H1 (cell line): Measurements from ENCODE around the gene CUL4A. TPM values are rescaled to one million over a fixed set of nuclear protein-coding genes. Genes with fewer than 3 reads are reported as not detected.
A peak's percentile ranks its signal among the peaks of the same experiment; 100 is the strongest.

Experiments
- CTCF ChIA-PET: fragments of 300-600 bp; sonication (Branson Sonifier 250); formaldehyde crosslinking; loops from one replicate; lab custom pipeline; 2021; ENCODE audit not compliant: partially characterized antibody; lab: Charles Lee
- POLR2A ChIA-PET: fragments of 300-600 bp; sonication (Branson Sonifier 250); formaldehyde crosslinking; loops from one replicate; lab custom pipeline; 2021; ENCODE audit warnings: inconsistent platforms; ENCODE audit not compliant: partially characterized antibody; lab: Charles Lee
- DNase-seq, 2 experiments: peaks; one replicate each; pipeline versions ENCODE4 v3.0.0 to v3.0.0-alpha.2; 2010 to 2022; ENCODE audit warnings: low spot score in 2 of 2, low read depth in 1 of 2, mixed read lengths in 1 of 2
- FAIRE-seq: peaks from 2 replicates; lab custom pipeline; 2011; peaks lifted over from hg19 to GRCh38; lab: Jason Lieb, UNC
- H2AFZ ChIP-seq: 2 replicates; pipeline ENCODE4 v1.8.1; 2012; ENCODE audit warnings: low read length, inconsistent platforms
- H2AK5ac ChIP-seq: 2 replicates; pipeline ENCODE4 v1.6.1; 2013; ENCODE audit warnings: low read depth, low read length
- H2BK120ac ChIP-seq: replicated peaks from 2 replicates; pipeline ENCODE3; 2013; ENCODE audit warnings: low read depth, low read length, inconsistent platforms
- H2BK12ac ChIP-seq: 2 replicates; pipeline ENCODE4 v1.6.1; 2013; ENCODE audit warnings: low read depth, low read length
- H2BK15ac ChIP-seq: 2 replicates; pipeline ENCODE4 v1.6.1; 2013; ENCODE audit warnings: low read length
- H2BK20ac ChIP-seq: 2 replicates; pipeline ENCODE4 v1.6.1; 2013; ENCODE audit warnings: low read length
- H2BK5ac ChIP-seq: 2 replicates; pipeline ENCODE4 v1.6.1; 2013; ENCODE audit warnings: low read depth, low read length
- H3K14ac ChIP-seq: 2 replicates; pipeline ENCODE4 v1.6.1; 2013; ENCODE audit warnings: inconsistent platforms; ENCODE audit not compliant: insufficient read length
- H3K18ac ChIP-seq: 2 replicates; pipeline ENCODE4 v1.6.1; 2013; ENCODE audit warnings: low read length; ENCODE audit errors: extremely low read depth
- H3K23ac ChIP-seq: 2 replicates; pipeline ENCODE4 v1.6.1; 2013; ENCODE audit warnings: inconsistent platforms; ENCODE audit not compliant: insufficient read length
- H3K23me2 ChIP-seq: 2 replicates; pipeline ENCODE4 v1.6.1; 2013; ENCODE audit warnings: low read depth, low read length
- H3K27ac ChIP-seq: 2 replicates; pipeline ENCODE4 v1.6.1; 2011; ENCODE audit warnings: low read depth, low read length, inconsistent platforms
- H3K27me3 ChIP-seq, 4 experiments: replicated peaks in 1 of 4; 1 replicate in 1 of 4; 2 replicates in 3 of 4; pipeline versions ENCODE4 v1.6.1 to v1.8.1; 2011 to 2013; ENCODE audit warnings: low read length in 3 of 4, mild to moderate bottlenecking in 3 of 4, inconsistent platforms in 2 of 4, mixed read lengths in 2 of 4, moderate library complexity in 1 of 4; ENCODE audit not compliant: control insufficient read depth in 3 of 4, insufficient read depth in 3 of 4; ENCODE audit errors: extremely low read depth in 1 of 4
- H3K36me3 ChIP-seq, 4 experiments: 2 replicates each; pipeline versions ENCODE4 v1.6.1 to v1.8.1; 2011 to 2013; ENCODE audit warnings: mild to moderate bottlenecking in 4 of 4, low read length in 3 of 4, moderate library complexity in 2 of 4, control low read depth in 1 of 4, inconsistent platforms in 1 of 4; ENCODE audit not compliant: insufficient read depth in 4 of 4, control insufficient read depth in 2 of 4
- H3K4ac ChIP-seq: replicated peaks from 2 replicates; pipeline ENCODE3; 2013; ENCODE audit warnings: low read length, low read depth, mixed read lengths, inconsistent platforms; ENCODE audit not compliant: insufficient read length
- H3K4me1 ChIP-seq, 4 experiments: replicated peaks in 1 of 4; 1 replicate in 1 of 4; 2 replicates in 3 of 4; pipeline versions ENCODE4 v1.6.1 to v1.8.1; 2011 to 2013; ENCODE audit warnings: low read length in 3 of 4, inconsistent platforms in 2 of 4, mixed read lengths in 1 of 4; ENCODE audit not compliant: insufficient read depth in 4 of 4, control insufficient read depth in 3 of 4
- H3K4me2 ChIP-seq, 2 experiments: 2 replicates each; pipeline versions ENCODE4 v1.6.1 to v1.8.1; 2011 to 2013; ENCODE audit warnings: low read depth in 2 of 2, low read length in 2 of 2, control low read depth in 1 of 2, inconsistent platforms in 1 of 2, mild to moderate bottlenecking in 1 of 2; ENCODE audit not compliant: insufficient read depth in 1 of 2
- H3K4me3 ChIP-seq, 4 experiments: fragments of 200-600, 300-600 bp in 1 of 4; sonication (generic), shearing (Covaris generic), sonication (Bioruptor Twin) in 1 of 4; 2 replicates each; pipeline versions ENCODE4 v1.5.1 to v1.8.1; 2011 to 2016; ENCODE audit warnings: low read length in 4 of 4, low read depth in 3 of 4, control low read depth in 2 of 4, inconsistent platforms in 2 of 4, mild to moderate bottlenecking in 2 of 4, mixed read lengths in 1 of 4, moderate library complexity in 1 of 4; ENCODE audit not compliant: insufficient read depth in 2 of 4; ENCODE audit errors: extremely low read depth in 1 of 4
- H3K56ac ChIP-seq: replicated peaks from 2 replicates; pipeline ENCODE3; 2013; ENCODE audit warnings: low read depth, mild to moderate bottlenecking, mixed read lengths, low read length, inconsistent platforms; ENCODE audit not compliant: insufficient read length
- H3K79me1 ChIP-seq: 2 replicates; pipeline ENCODE4 v1.6.1; 2013; ENCODE audit warnings: low read depth, low read length, control low read depth
- H3K79me2 ChIP-seq, 2 experiments: 2 replicates each; pipeline versions ENCODE4 v1.6.1 to v1.8.1; 2012 to 2013; ENCODE audit warnings: low read length in 2 of 2, mild to moderate bottlenecking in 2 of 2, inconsistent platforms in 1 of 2; ENCODE audit not compliant: insufficient read depth in 2 of 2, control insufficient read depth in 1 of 2
- H3K9ac ChIP-seq, 4 experiments: replicated peaks in 1 of 4; 1 replicate in 1 of 4; 2 replicates in 3 of 4; pipeline versions ENCODE4 v1.6.1 to v1.8.1; 2011 to 2013; ENCODE audit warnings: low read depth in 3 of 4, low read length in 3 of 4, control low read depth in 2 of 4, mild to moderate bottlenecking in 2 of 4, moderate library complexity in 2 of 4, inconsistent platforms in 1 of 4; ENCODE audit errors: extremely low read depth in 1 of 4
- H3K9me3 ChIP-seq, 2 experiments: 2 replicates each; pipeline versions ENCODE4 v1.6.1 to v1.8.1; 2012 to 2013; ENCODE audit warnings: mild to moderate bottlenecking in 2 of 2, moderate library complexity in 2 of 2, control low read depth in 1 of 2, inconsistent platforms in 1 of 2, low read depth in 1 of 2, low read length in 1 of 2, mixed read lengths in 1 of 2; ENCODE audit not compliant: insufficient read depth in 2 of 2
- H4K20me1 ChIP-seq, 2 experiments: replicated peaks in 1 of 2; 2 replicates each; pipeline versions ENCODE3 to v1.8.1; 2011 to 2013; ENCODE audit warnings: inconsistent platforms in 2 of 2, low read length in 2 of 2, mild to moderate bottlenecking in 1 of 2; ENCODE audit not compliant: insufficient read depth in 2 of 2, control insufficient read depth in 1 of 2
- H4K5ac ChIP-seq: 2 replicates; pipeline ENCODE4 v1.6.1; 2013; ENCODE audit warnings: low read length, low read depth, mixed read lengths, inconsistent platforms; ENCODE audit not compliant: insufficient read length
- H4K8ac ChIP-seq: 2 replicates; pipeline ENCODE4 v1.8.0; 2013; ENCODE audit warnings: mild to moderate bottlenecking, moderate library complexity, low read length, inconsistent platforms; ENCODE audit not compliant: insufficient read depth; ENCODE audit errors: extremely low read depth
- H4K91ac ChIP-seq: replicated peaks from 2 replicates; pipeline ENCODE3; 2013; ENCODE audit warnings: low read length, mixed read lengths, inconsistent platforms; ENCODE audit not compliant: insufficient read length
- RAD21 ChIP-seq, 2 experiments: IDR thresholded peaks in 1 of 2; conservative IDR thresholded peaks in 1 of 2; 2 replicates each; pipeline ENCODE4 v1.6.1; 2011; ENCODE audit warnings: low read depth in 2 of 2, low read length in 2 of 2, improper control_type of control experiment in 1 of 2, inconsistent platforms in 1 of 2, mild to moderate bottlenecking in 1 of 2, moderate library complexity in 1 of 2
- TEAD4 ChIP-seq: IDR thresholded peaks from 2 replicates; pipeline ENCODE4 v1.6.1; 2012; ENCODE audit warnings: low read depth, low read length, inconsistent platforms, mixed read lengths
- WGBS, 2 experiments: shearing (Covaris generic) in 1 of 2; methylation state at CpG; one replicate each; pipeline versions ENCODE4 v1.1.6 to v1.1.7; 2013 to 2015; ENCODE audit warnings: low lambda C conversion rate in 2 of 2, mixed read lengths in 2 of 2, inconsistent platforms in 1 of 2, low coverage in 1 of 2, missing lambda C conversion rate in 1 of 2; ENCODE audit not compliant: insufficient replicate concordance in 2 of 2, insufficient coverage in 1 of 2, insufficient read length in 1 of 2; ENCODE audit errors: extremely low coverage in 1 of 2, missing lambda C conversion rate in 1 of 2; 5-methylcytosine and 5-hydroxymethylcytosine counted together
- polyA plus RNA-seq, 7 experiments: library from polyadenylated mRNA; depleted of rRNA in 3 of 7; stranded (reverse) in 5 of 7; unstranded in 2 of 7; fragments of >200 nt in 5 of 7; fragments of 200-250 nt in 2 of 7; gene quantifications; 1 replicate in 5 of 7; 2 replicates in 1 of 7; 4 replicates in 1 of 7; pipeline versions ENCODE4 v1.2.1 to v1.2.3, GENCODE V29; 2011 to 2013; ENCODE audit warnings: missing spikeins in 2 of 7, mixed read lengths in 2 of 7
- total RNA-seq: library from RNA; stranded (reverse); fragmentation: NEBNext Ultra II Directional; extraction: Animal tissue kit (Norgen Biotek cat#: 25700); gene quantifications from 2 replicates; pipeline ENCODE4 v1.2.1, GENCODE V29; 2021
- TF ChIP-seq, protein P1 (sequence below), 3 experiments: IDR thresholded peaks; 1 replicate in 2 of 3; 2 replicates in 1 of 3; pipeline versions ENCODE4 v1.5.1 to v1.6.1; 2011; ENCODE audit warnings: low read length in 3 of 3, mild to moderate bottlenecking in 3 of 3, inconsistent platforms in 2 of 3, low read depth in 1 of 3, moderate library complexity in 1 of 3; ENCODE audit not compliant: insufficient read depth in 1 of 3; ENCODE audit errors: control extremely low read depth in 1 of 3

Gene CUL4A
- total and polyA plus RNA-seq, 2 of the 8 experiments (the other 6 are each of a cell fraction or from before 2014, with no cell fraction given), result 54.7 to 101 TPM

DNA sequence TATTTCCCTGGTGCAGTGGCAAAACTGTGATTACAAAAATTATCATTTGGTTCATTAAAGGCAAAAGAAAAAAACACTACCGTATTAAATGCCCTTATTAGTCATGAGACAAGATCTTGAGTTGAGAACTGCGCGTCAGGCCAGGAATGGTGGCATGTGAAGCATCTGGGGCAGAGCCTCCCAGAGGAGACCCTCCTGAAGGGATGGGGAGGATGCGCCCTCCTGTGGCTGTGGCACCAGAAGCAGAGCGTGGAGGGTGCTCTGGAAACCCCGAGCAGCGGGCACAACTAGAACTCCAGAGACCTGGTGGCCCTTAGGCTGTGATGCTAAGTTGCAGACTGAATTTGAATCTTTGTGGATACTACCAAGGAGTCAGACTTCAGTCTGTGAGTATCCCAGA lies 11.5 kb downstream of the CUL4A start:
- Histone ChIP-seq H4K5ac (no peak overlapping the region), H3K36me3 (peaks cover 19 to 65% (median 26%) of the 10 kb centered on the region in 4 experiments; a peak in 7 of 8 replicates), H4K8ac (no peak overlapping the region), H2AFZ (no peak overlapping the region), H3K56ac (no peak overlapping the region), H3K4me1 (peaks cover 0 to 11% (median 5%) of the 10 kb centered on the region in 4 experiments; a peak in 6 of 7 replicates), H3K23ac (no peak overlapping the region), H2AK5ac (no peak overlapping the region), H3K14ac (no peak overlapping the region), H3K4ac (no peak overlapping the region), H3K79me2 (peaks cover 14 to 96% of the 10 kb centered on the region in 2 experiments), H3K18ac (no peak overlapping the region), H2BK15ac (no peak overlapping the region), H3K4me2 (no peak overlapping the region), H3K9me3 (no peaks in the 10 kb centered on the region), H3K79me1 (peaks cover 19% of the 10 kb centered on the region), H3K27me3 (no peaks in the 10 kb centered on the region), H2BK20ac (no peak overlapping the region), H2BK5ac (no peak overlapping the region), H3K23me2 (no peaks in the 10 kb centered on the region), H3K27ac (no peak overlapping the region), H4K20me1 (peaks cover 10 to 24% of the 10 kb centered on the region in 2 experiments), H4K91ac (no peak overlapping the region), H3K9ac (no peak overlapping the region), H2BK120ac (no peak overlapping the region), H2BK12ac (no peak overlapping the region), H3K4me3 (no peak overlapping the region)
- ChIA-PET POLR2A (interaction anchor here (0.6 to 1.1 kb wide), 4 partner anchors 9 to 75 kb away, joined by 3 read pairs; partner anchors contain the start of gene PROZ), CTCF (no interaction called here)
- no peak for FAIRE-seq
- 92% methylated on average over 7 of the region's 7 CpGs; no CpG with 5 or more reads in 1 of the 2 experiments for WGBS, 2 experiments
- TF ChIP-seq, protein P1, sequence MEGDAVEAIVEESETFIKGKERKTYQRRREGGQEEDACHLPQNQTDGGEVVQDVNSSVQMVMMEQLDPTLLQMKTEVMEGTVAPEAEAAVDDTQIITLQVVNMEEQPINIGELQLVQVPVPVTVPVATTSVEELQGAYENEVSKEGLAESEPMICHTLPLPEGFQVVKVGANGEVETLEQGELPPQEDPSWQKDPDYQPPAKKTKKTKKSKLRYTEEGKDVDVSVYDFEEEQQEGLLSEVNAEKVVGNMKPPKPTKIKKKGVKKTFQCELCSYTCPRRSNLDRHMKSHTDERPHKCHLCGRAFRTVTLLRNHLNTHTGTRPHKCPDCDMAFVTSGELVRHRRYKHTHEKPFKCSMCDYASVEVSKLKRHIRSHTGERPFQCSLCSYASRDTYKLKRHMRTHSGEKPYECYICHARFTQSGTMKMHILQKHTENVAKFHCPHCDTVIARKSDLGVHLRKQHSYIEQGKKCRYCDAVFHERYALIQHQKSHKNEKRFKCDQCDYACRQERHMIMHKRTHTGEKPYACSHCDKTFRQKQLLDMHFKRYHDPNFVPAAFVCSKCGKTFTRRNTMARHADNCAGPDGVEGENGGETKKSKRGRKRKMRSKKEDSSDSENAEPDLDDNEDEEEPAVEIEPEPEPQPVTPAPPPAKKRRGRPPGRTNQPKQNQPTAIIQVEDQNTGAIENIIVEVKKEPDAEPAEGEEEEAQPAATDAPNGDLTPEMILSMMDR (IDR thresholded peaks at IDR 0.05; ENCODE audit: control extremely low read depth in 1 of 3, insufficient read depth in 1 of 3, low read depth in 1 of 3, low read length in 3 of 3), result peak; percentile 21 to 45 (median 44); a peak in 3 of 4 replicates
- no peak for TF ChIP-seq TEAD4
- peak; percentile 42 to 51; a peak in 3 of 4 replicates for TF ChIP-seq RAD21 (IDR thresholded peaks at IDR 0.05 in 1 of 2, conservative IDR thresholded peaks at IDR 0.05 in 1 of 2; ENCODE audit: low read depth in 2 of 2, low read length in 2 of 2)
- no peak for DNase-seq
